Natural killer cell treated with Interleukin-12 subunit alpha and Interleukin-12 subunit beta and Interleukin-15 and Interleukin-18, amount 100 ng/mL, for 72 hours (primary cell): Measurements from ENCODE around the gene RFT1. TPM values are rescaled to one million over a fixed set of nuclear protein-coding genes. Genes with fewer than 3 reads are reported as not detected.
"Not testable (repeated sequence)": the region's sequence is repeated elsewhere in the genome, so short reads cannot be mapped to it uniquely, and the experiment has no call there.

Source experiments
- ATAC-seq, 2 donors: fragments of 150-1000 bp; cut with Tn5 transposase in 1 of 2; sonication (Bioruptor Pico), chemical (Tn5 transposase) in 1 of 2; 2 replicates each; pipeline ENCODE4 v1.10.0; 2021
- DNase-seq: peaks from one replicate; pipeline ENCODE4 v3.0.0; 2022; ENCODE audit warnings: low spot score
- H3K27ac Mint-ChIP-seq, 2 donors: 1 replicate in 1 of 2; 2 replicates in 1 of 2; pipeline ENCODE4 v1.8.0; 2022; ENCODE audit warnings: mixed read lengths in 2 of 2, mild to moderate bottlenecking in 1 of 2, moderate library complexity in 1 of 2
- H3K27me3 Mint-ChIP-seq, 2 donors: 1 replicate in 1 of 2; 2 replicates in 1 of 2; pipeline ENCODE4 v1.8.0; 2022; ENCODE audit warnings: mixed read lengths in 2 of 2
- H3K36me3 Mint-ChIP-seq: one replicate; pipeline ENCODE4 v1.8.0; 2022; ENCODE audit warnings: mixed read lengths
- H3K4me1 Mint-ChIP-seq, 2 donors: 1 replicate in 1 of 2; 2 replicates in 1 of 2; pipeline ENCODE4 v1.8.0; 2022; ENCODE audit warnings: low read depth in 2 of 2, mixed read lengths in 2 of 2, mild to moderate bottlenecking in 1 of 2
- H3K4me3 Mint-ChIP-seq: one replicate; pipeline ENCODE4 v1.8.0; 2022; ENCODE audit warnings: mixed read lengths
- H3K9me3 Mint-ChIP-seq: 2 replicates; pipeline ENCODE4 v1.8.0; 2022; ENCODE audit warnings: mixed read lengths
- total RNA-seq, 2 donors: library from RNA; stranded (reverse); gene quantifications; one replicate each; pipeline ENCODE4 v1.2.3, GENCODE V29; 2022

RFT1 gene
- total RNA-seq, 2 donors from 2014 or later, result 33.1 to 51.6 TPM

GRCh38 chr3:53159156-53160060 is 29.2 kb upstream of the RFT1 start:
- H3K27ac Mint-ChIP-seq, result peak overlapping the region in 1 of 2 donors; percentile 84
- no peak for ATAC-seq
- H3K36me3 Mint-ChIP-seq, result no peaks in the 10 kb centered on the region
- H3K27me3 Mint-ChIP-seq, result peaks cover 0 to 7% of the 10 kb centered on the region in 2 donors
- peak overlapping the region; percentile 84 for H3K4me3 Mint-ChIP-seq
- no peak for DNase-seq
- no peaks in the 10 kb centered on the region for H3K9me3 Mint-ChIP-seq
- H3K4me1 Mint-ChIP-seq, result peaks cover 20 to 22% of the 10 kb centered on the region in 2 donors

- Mint-ChIP-seq H3K27ac (no peak overlapping the region), H3K4me1 (peaks cover 20 to 22% of the 10 kb centered on the region in 2 donors), H3K36me3 (no peaks in the 10 kb centered on the region), H3K4me3 (no peak overlapping the region), H3K27me3 (peaks cover 0 to 7% of the 10 kb centered on the region in 2 donors), H3K9me3 (no peaks in the 10 kb centered on the region)
- DNase-seq (no peak), ATAC-seq (no peak)
These were observed 28.5 kb upstream of the RFT1 start for GRCh38 chr3:53158765-53159155.

- Mint-ChIP-seq H3K27me3 (peaks cover 0 to 13% of the 10 kb centered on the region in 2 donors), H3K36me3 (no peaks in the 10 kb centered on the region), H3K4me1 (peaks cover 16 to 17% of the 10 kb centered on the region in 2 donors), H3K27ac (no peak overlapping the region), H3K4me3 (no peak overlapping the region), H3K9me3 (no peaks in the 10 kb centered on the region)
- no peak for DNase-seq
- no peak for ATAC-seq
These were observed 27.8 kb upstream of the RFT1 start for GRCh38 chr3:53157974-53158580.

GRCh38 chr3:53156368-53156834 is 26.2 kb upstream of the RFT1 start:
- Mint-ChIP-seq H3K27ac (no peak overlapping the region), H3K9me3 (no peaks in the 10 kb centered on the region), H3K27me3 (peaks cover 0 to 13% of the 10 kb centered on the region in 2 donors), H3K36me3 (no peaks in the 10 kb centered on the region), H3K4me1 (peaks cover 6 to 7% of the 10 kb centered on the region in 2 donors), H3K4me3 (no peak overlapping the region)
- no peak for ATAC-seq
- DNase-seq, result no peak

- peaks cover 0 to 13% of the 10 kb centered on the region in 2 donors for H3K27me3 Mint-ChIP-seq
- DNase-seq, result no peak
- peaks cover 6 to 7% of the 10 kb centered on the region in 2 donors for H3K4me1 Mint-ChIP-seq
- no peaks in the 10 kb centered on the region for H3K36me3 Mint-ChIP-seq
- H3K4me3 Mint-ChIP-seq, result no peak overlapping the region
- no peak overlapping the region for H3K27ac Mint-ChIP-seq
- H3K9me3 Mint-ChIP-seq, result no peaks in the 10 kb centered on the region
- ATAC-seq, result no peak
These were observed 25.5 kb upstream of the RFT1 start for GRCh38 chr3:53155760-53156159.

GRCh38 chr3:53154881-53155285 is 24.6 kb upstream of the RFT1 start:
- Mint-ChIP-seq H3K4me3 (no peak overlapping the region), H3K36me3 (no peaks in the 10 kb centered on the region), H3K9me3 (no peaks in the 10 kb centered on the region), H3K27ac (no peak overlapping the region), H3K4me1 (peaks cover 0 to under 1% of the 10 kb centered on the region in 2 donors), H3K27me3 (peaks cover 0 to 13% of the 10 kb centered on the region in 2 donors)
- ATAC-seq (no peak), DNase-seq (no peak)

- DNase-seq, result no peak
- Mint-ChIP-seq H3K27ac (no peak overlapping the region), H3K27me3 (peaks cover 0 to 13% of the 10 kb centered on the region in 2 donors)
These were observed 23.7 kb upstream of the RFT1 start for GRCh38 chr3:53153980-53154379.

GRCh38 chr3:53153264-53153823 is 23.1 kb upstream of the RFT1 start:
- no peaks in the 10 kb centered on the region for H3K9me3 Mint-ChIP-seq
- H3K36me3 Mint-ChIP-seq, result no peaks in the 10 kb centered on the region
- DNase-seq (no peak), ATAC-seq (no peak)
- no peak overlapping the region for H3K4me3 Mint-ChIP-seq
- H3K27me3 Mint-ChIP-seq, result peaks cover 0 to 9% of the 10 kb centered on the region in 2 donors
- no peaks in the 10 kb centered on the region for H3K4me1 Mint-ChIP-seq
- H3K27ac Mint-ChIP-seq, result no peak overlapping the region

More at GRCh38 chr3:53153980-53154379, 23.7 kb upstream of the RFT1 start:
- H3K9me3 Mint-ChIP-seq, result no peaks in the 10 kb centered on the region
- H3K4me1 Mint-ChIP-seq, result no peaks in the 10 kb centered on the region
- H3K4me3 Mint-ChIP-seq, result no peak overlapping the region
- H3K36me3 Mint-ChIP-seq, result no peaks in the 10 kb centered on the region
- no peak for ATAC-seq

GRCh38 chr3:53151870-53152660 is 21.8 kb upstream of the RFT1 start:
- Mint-ChIP-seq H3K27me3 (peaks cover 0 to 6% of the 10 kb centered on the region in 2 donors), H3K27ac (no peak overlapping the region), H3K4me1 (no peaks in the 10 kb centered on the region)

GRCh38 chr3:53151465-53151864 is 21.2 kb upstream of the RFT1 start:
- Mint-ChIP-seq H3K27ac (no peak overlapping the region), H3K9me3 (no peaks in the 10 kb centered on the region), H3K36me3 (no peaks in the 10 kb centered on the region), H3K4me3 (no peak overlapping the region), H3K4me1 (no peaks in the 10 kb centered on the region), H3K27me3 (peaks cover 0 to 6% of the 10 kb centered on the region in 2 donors)
- ATAC-seq (no peak), DNase-seq (no peak)

More at GRCh38 chr3:53151870-53152660, 21.8 kb upstream of the RFT1 start:
- no peak overlapping the region for H3K4me3 Mint-ChIP-seq
- ATAC-seq (no peak), DNase-seq (no peak)
- no peaks in the 10 kb centered on the region for H3K36me3 Mint-ChIP-seq
- H3K9me3 Mint-ChIP-seq, result no peaks in the 10 kb centered on the region

GRCh38 chr3:53151086-53151438 is 20.8 kb upstream of the RFT1 start:
- not testable (repeated sequence) for DNase-seq, H3K4me3 Mint-ChIP-seq, H3K27me3 Mint-ChIP-seq, ATAC-seq, H3K27ac Mint-ChIP-seq, H3K9me3 Mint-ChIP-seq, H3K4me1 Mint-ChIP-seq, H3K36me3 Mint-ChIP-seq

- H3K4me3 Mint-ChIP-seq, result no peak overlapping the region
- no peaks in the 10 kb centered on the region for H3K9me3 Mint-ChIP-seq
- no peaks in the 10 kb centered on the region for H3K36me3 Mint-ChIP-seq
- H3K27ac Mint-ChIP-seq, result no peak overlapping the region
- H3K27me3 Mint-ChIP-seq, result peaks cover 0 to 6% of the 10 kb centered on the region in 2 donors
- DNase-seq (peak; percentile 45), ATAC-seq (no peak)
- H3K4me1 Mint-ChIP-seq, result no peaks in the 10 kb centered on the region
These were observed 20.2 kb upstream of the RFT1 start for GRCh38 chr3:53150247-53151085.

GRCh38 chr3:53149699-53150098 is 19.5 kb upstream of the RFT1 start:
- H3K36me3 Mint-ChIP-seq, result no peaks in the 10 kb centered on the region
- H3K9me3 Mint-ChIP-seq, result no peaks in the 10 kb centered on the region
- no peak overlapping the region for H3K4me3 Mint-ChIP-seq
- peak; percentile 23 for DNase-seq
- H3K4me1 Mint-ChIP-seq, result no peaks in the 10 kb centered on the region
- peaks cover 0 to 6% of the 10 kb centered on the region in 2 donors for H3K27me3 Mint-ChIP-seq
- no peak for ATAC-seq
- no peak overlapping the region for H3K27ac Mint-ChIP-seq
